RWPE1 (cell line): ENCODE results near the gene ATAD3C.

ENCODE experiments used
- CTCF ChIA-PET: fragments of 350-600 bp; sonication (Branson Sonifier 250); formaldehyde crosslinking; extraction: SDS; loops from one replicate; lab custom pipeline; 2021; lab: Yijun Ruan, JAX
- POLR2A ChIA-PET: fragments of 400-600 bp; formaldehyde crosslinking; extraction: SDS; loops from one replicate; lab custom pipeline; 2020; ENCODE audit warnings: antibody characterized with exemption; ENCODE audit not compliant: low non-redundant PET; lab: Yijun Ruan, JAX
- DNase-seq: peaks from one replicate; pipeline ENCODE4 v3.0.0; 2012; ENCODE audit warnings: low spot score
- H3K27ac ChIP-seq: fragments of 450-650 bp; 2 replicates; pipeline ENCODE4 v1.5.1; 2017
- CTCF ChIP-seq: fragments of 450-650 bp; conservative IDR thresholded peaks from 2 replicates; pipeline ENCODE4 v1.5.1; 2017; ENCODE audit warnings: low read depth, mild to moderate bottlenecking

ATAD3C gene

GRCh38 chr1:1435106-1435903, 14.2 kb upstream of the ATAD3C start, which contains the start of gene VWA1:
VWA1 (plus strand) TSS chr1:1435690; CDS start chr1:1435749, 59 bp downstream.
- CTCF ChIA-PET, result interaction anchor here (1.8 kb wide), 1 partner anchor 28 kb away, joined by 7 read pairs; the partner anchor contains the start of gene MRPL20
- POLR2A ChIA-PET, result no interaction called here
- no peak for TF ChIP-seq CTCF

GRCh38 chr1:1435911-1436629, 13.4 kb upstream of the ATAD3C start:
- CTCF ChIA-PET, result no interaction called here
- peak overlapping the region; percentile 42; the same call in 1 of the 2 replicates for H3K27ac ChIP-seq
- no peak for DNase-seq
- POLR2A ChIA-PET, result interaction anchor here (1.3 kb wide), 1 partner anchor 29 kb away, joined by 6 read pairs; the partner anchor contains the start of gene MRPL20
- TF ChIP-seq CTCF, result no peak

More at GRCh38 chr1:1435106-1435903, 14.2 kb upstream of the ATAD3C start, which contains the start of gene VWA1:
- peak within 1 kb of the TSS; percentile 42 for H3K27ac ChIP-seq
- DNase-seq, result peak; percentile 86

GRCh38 chr1:1436630-1437032, 12.9 kb upstream of the ATAD3C start:
- no peak for TF ChIP-seq CTCF
- H3K27ac ChIP-seq, result no peak overlapping the region
- CTCF ChIA-PET, result interaction anchor here (1.6 kb wide), 1 partner anchor 37 kb away, joined by 4 read pairs; no protein-coding TSS in a partner anchor
- POLR2A ChIA-PET, result interaction anchor here (0.7 to 1.3 kb wide), 2 partner anchors 29 to 38 kb away, joined by 3 to 6 read pairs; partner anchors contain the start of genes CCNL2 and MRPL20
- DNase-seq, result no peak

- no peak for TF ChIP-seq CTCF
- DNase-seq, result no peak
- POLR2A ChIA-PET, result interaction anchor here (0.7 to 1.3 kb wide), 3 partner anchors 30 to 38 kb away, joined by 3 to 6 read pairs (median 3); partner anchors contain the start of genes CCNL2 and MRPL20
- CTCF ChIA-PET, result interaction anchor here (1.6 kb wide), 1 partner anchor 37 kb away, joined by 4 read pairs; no protein-coding TSS in a partner anchor
- H3K27ac ChIP-seq, result no peak overlapping the region
Measured at GRCh38 chr1:1437033-1437903, 12.2 kb upstream of the ATAD3C start.

- TF ChIP-seq CTCF, result no peak
- no peak overlapping the region for H3K27ac ChIP-seq
- ChIA-PET POLR2A (interaction anchor here (1.1 to 1.3 kb wide), 3 partner anchors 30 to 38 kb away, joined by 3 to 6 read pairs (median 3); partner anchors contain the start of gene MRPL20), CTCF (interaction anchor here (1.6 kb wide), 1 partner anchor 38 kb away, joined by 4 read pairs; no protein-coding TSS in a partner anchor)
- no peak for DNase-seq
Measured at GRCh38 chr1:1437904-1438376, 11.5 kb upstream of the ATAD3C start.
